ENCODE data around the gene UBL4A.

UBL4A gene
- 13.0 to 18.5 (median 15.7) reads per million in 4 donors for total RNA-seq

DNA sequence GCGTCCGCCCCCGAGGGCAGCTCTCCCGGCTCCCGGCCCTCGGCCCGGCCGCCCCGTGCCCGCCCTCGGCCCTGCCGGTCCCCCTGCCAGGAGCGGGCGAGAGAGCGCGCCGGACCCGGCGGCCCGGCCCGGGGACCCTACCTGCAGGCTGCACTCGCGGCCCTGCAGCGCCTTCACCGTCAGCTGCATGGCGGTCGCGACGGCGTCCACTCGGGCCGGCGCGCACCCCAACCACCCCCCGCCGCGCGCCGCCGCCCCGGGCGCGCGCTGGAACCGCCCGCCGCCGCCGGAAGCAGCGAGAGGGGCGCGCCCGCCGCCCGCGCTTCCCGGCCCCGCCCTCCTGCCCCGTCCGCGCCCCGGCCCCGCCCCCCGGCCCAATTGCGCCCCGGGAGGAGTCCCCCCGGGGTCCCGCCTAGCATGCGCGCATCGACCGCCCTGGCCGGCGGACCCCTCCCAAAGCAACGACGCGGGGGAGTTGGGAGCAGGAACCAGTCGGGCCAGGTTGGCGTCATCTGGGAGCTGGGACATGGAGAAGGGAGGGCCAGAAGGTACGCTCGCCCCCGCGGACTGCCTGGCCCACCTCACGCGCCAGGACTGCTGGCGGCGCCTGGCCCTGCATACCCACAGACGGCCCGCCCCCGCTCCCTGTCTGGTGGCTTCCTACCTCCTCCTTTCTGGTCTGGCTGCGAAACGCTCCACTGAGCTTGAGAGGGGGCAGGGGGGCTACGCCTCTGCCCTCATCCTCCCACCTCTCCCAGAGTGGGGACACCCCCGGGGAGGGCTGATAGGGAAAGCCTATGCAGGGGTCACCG, at the start of gene UBL4A:
TSS of gene UBL4A (minus strand) at position 220 of the 812 bp plus-strand sequence. CDS start at position 189, 31 bp downstream.
- DNase-seq: peak; percentile 25 to 63 (median 36)

DNA sequence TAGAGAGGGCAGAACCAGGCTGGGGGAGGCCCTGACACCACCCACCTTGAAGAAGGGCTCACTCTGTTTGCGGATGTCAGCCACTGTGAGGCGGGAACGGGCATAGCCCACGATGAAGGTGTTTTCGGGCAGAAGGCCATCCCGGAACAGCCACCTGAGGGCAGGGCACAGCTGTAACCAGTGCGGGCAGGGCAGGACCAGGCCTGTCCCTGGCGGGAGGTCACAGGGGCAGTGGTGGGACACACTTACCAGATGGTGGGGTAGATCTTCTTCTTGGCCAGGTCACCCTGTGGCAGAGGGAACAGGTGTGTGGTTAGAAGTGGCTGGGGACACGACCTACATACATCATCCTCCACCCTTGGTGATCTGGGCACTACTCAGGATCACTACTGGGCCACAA, 49.5 kb upstream of the UBL4A start:
- DNase-seq: no peak

- peak; percentile 69 to 86 (median 82) for DNase-seq
Measured at GRCh38 chrX:154534526-154535322, 48.3 kb upstream of the UBL4A start.

GRCh38 chrX:154532690-154533089, 46.3 kb upstream of the UBL4A start:
- DNase-seq: no peak

DNA sequence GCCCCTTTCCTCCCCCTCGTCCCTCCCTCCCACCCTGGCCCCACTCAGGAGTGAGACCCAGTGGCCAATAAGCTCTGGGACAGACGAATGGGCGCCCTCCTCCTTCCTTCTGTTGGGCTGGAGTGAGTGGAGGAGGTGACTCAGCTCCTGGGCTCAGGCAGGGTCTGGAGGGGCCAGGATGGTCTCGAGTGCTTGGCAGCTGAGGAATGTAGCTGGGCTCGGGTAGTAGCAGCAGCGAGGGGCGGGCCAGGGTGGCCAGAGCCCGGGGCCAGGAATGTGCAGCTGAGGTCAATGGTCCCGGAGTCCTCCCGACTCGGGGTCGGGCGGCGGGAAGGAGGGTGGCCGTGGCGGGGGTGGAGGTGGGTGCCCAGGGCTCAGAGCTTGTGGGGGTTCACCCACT, 45.2 kb upstream of the UBL4A start:
- no peak for DNase-seq

GRCh38 chrX:154530286-154530685, 43.9 kb upstream of the UBL4A start:
- DNase-seq: no peak

GRCh38 chrX:154529206-154529612, 42.8 kb upstream of the UBL4A start:
- DNase-seq: no peak

DNA sequence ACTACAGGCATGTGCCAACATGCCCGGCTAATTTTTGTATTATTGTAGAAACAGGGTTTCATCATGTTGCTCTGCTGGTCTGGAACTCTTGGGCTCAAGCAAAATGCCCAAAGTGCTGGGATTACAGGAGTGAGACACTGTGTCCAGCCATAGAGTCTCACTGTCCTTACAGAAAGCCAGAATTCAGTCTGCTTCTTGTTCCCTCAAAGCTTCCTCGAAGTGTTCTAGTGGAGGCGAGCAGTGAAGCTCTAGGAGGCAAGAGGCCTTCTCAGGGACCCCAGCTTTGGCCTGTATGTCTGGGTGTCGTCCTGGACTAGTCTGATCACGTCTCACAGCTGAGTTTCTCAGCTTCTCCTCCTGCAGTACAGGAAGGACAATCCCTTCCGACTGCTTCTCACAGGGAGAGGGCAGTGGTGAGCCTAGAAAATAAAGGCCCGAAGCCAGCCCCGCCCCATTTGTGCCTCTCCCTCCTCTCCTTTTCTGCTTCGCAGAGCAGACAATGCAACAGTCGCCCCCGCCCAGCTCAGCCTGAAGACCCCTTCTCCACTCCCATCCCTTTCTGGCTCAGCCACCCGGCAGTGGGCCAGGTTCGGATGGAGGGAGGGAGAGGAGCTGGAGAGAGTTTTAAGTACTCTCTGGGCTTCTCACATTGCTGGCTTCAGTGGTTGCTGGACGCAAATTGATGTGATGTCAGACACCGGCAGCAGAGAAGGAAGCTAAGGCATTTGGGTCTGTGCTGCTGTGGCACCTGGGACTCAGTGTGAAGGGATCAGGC, 40.7 kb upstream of the UBL4A start:
- DNase-seq: peak in 4 of 5 donors; percentile 30 to 67 (median 40)

DNA sequence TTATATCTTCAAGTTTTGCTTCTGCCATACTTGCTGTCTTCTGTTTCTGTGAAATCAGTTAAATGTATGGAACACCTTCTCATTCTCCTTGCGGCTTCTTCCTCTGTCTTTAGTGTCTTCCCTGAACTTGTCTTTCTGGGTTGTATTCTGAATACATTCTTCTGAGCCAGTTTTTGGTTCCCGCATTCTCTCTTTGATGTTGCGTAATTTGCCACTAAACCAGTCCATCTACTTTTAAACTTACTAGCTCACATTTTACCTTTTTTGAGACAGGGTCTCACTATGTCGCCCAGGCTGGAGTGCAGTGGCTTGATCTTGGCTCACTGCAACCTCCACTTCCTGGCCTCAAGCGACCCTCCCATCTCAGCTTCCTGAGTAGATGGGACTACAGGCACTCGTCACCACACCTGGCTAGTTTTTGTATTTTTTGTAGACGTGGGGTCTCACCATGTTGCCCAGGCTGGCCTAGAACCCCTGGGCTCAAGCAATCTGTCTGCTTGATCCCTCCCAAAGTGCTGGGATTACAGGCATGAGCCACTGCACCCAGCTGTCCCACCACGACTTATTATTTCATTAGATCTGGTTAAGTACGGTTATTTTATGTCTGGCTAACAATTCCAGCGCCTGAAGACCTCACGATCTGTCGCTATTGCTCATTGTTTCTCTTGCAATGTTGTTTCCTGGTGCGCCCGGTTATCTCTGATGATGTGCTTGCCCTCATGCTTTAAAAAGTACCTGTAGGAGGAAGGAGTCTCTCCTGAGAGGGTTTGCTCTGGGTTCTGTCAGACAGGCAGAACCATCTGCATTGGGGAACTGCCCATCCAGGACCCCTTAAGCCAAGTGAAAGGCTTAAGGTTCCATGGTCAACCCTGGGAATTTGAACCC, 39.4 kb upstream of the UBL4A start:
- DNase-seq: no peak

DNA sequence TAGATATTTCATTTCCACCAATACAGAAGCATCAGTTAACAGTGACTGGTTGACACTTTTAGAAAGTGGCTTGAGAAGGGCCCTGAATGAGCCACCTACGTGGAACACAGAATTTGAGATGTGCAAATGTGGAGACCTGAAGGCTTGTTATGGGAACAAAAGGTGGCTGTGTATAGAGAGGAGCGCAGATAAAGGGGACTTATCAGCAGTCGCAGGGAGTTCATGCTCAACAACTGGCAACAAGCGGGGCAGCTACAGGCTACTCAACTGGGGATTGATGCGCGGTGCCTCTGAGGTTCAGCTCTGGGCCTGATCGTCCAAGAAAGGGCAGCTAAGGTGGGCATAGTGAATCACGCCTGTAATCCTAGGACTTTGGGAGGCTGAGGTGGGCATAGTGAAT, 33.0 kb upstream of the UBL4A start:
- DNase-seq: no peak

DNA sequence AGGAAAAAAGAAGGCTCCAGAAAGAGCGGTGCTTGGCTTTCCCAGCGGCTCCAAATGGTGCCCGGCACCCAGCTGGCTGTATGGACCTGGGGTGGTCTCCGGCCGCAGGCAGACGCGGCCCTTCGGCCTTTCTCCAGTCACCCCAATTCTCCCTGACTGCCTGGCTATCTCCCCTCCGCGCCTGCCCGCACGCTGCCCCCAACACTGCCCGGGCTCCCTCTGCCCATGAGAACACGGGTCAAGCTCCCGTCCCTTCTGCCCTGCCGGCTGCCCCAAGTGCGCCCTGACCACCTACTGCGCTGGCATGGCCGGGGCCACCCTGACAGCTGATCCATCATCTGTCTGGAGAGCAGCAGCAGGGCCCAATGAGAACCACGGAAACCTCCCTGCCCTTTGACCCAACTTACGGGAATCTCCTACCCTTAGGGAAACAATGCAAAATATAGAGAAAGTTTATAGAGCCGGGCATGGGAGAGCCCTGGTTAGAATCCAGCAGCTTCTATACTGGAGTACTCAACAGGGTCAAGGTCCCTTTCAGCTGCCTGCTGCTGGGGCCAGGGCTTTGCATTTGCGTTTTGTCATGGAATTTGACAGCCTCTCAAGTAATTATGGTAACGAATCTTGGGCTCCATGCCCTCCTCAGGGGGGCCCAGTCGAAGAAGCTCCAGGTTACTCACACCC, 30.8 kb upstream of the UBL4A start:
- no peak for DNase-seq

GRCh38 chrX:154516656-154517100, 30.3 kb upstream of the UBL4A start:
- no peak for DNase-seq

DNA sequence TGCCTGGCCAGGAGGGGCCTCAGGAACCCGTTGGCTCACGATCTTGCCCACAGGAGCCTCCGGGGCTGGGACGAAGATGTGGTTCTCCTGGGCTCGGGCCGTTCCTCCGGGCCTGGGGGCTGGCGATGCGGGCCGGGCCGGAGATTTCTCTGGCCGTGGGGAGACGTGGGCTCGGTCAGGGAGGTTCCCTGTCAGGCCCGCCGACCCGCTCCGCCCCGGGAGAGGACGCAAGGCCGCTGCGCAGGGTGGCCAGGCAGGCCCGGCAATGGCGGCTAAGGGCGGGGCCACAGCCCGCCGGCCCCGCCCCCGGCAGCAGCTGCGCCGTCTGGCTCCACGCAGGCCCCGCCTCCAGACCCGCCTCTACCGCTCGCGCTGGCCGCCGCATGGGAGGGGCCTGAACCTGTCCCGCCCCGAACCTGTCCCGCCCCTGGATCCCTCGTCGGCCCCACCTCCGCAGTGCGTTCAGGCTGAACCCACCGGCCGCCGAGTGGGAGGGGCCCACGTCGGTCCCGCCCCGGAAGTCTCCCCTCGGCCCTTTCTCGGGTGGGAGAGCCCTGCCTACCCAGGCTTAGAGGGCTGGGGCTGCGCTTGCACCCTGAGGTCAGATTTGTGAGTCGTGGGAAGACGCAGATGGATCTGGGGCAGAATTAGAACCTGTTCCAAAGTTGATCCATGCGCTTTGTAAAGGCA, 29.7 kb upstream of the UBL4A start, which contains the start of gene FAM3A:
TSS of gene FAM3A (minus strand) at position 267 of the 690 bp plus-strand sequence. CDS start 460 bp downstream, outside the sequence.
- peak; percentile 85 to 90 (median 88) for DNase-seq

- DNase-seq: peak in 1 of 5 donors; percentile 24
Measured at GRCh38 chrX:154515090-154515965, 28.9 kb upstream of the UBL4A start.

- DNase-seq: no peak
Measured at GRCh38 chrX:154513716-154514115, 27.3 kb upstream of the UBL4A start.

DNA sequence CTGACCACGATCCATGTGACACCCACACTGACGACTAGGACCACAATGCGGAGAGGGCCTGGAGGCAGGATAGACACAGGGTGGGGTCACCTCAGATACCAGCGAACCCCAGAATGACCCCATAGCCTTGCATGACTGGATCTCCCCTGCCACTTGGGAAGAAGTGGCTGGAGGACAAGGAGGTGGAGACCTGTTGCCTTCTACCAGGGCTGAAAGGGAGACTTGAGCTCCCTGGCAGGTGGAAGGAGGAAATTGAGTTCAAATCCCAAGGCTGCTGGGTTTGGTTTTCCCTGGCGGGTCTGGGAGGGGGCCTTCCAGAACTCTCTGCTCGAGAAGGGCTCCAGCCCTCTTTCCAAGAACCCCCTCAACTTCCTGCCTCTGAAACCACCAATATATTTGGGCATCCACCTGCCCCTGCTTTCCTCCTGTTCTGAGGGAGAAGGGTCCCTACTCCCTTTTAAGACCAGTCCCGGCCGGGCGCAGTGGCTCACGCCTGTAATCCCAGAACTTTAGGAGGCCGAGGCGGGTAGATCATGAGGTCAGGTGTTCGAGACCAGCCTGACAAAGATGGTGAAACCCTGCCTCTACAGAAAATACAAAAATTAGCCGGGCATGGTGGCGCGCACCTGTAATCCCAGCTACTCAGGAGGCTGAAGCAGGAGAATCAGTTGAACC, 26.6 kb upstream of the UBL4A start:
- no peak for DNase-seq

DNA sequence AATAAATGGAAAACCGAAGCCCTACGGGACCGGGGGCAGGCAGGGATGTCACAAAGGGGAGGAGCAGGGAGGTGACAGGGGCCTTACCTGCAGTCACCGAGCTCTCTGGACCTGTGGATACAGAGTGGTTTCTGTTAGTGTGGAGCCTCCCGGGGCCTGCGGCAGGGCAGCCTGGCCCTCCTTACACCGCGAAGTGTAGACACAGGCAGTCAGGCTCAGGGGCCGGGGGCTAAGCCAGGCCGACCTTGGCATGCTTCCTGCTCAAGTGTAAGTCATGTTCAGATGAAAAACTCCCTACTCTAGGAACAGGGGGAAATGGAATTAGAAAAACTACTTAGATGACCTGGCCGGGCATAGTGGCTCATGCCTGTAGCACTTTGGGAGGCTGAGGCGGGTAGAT, 25.3 kb upstream of the UBL4A start:
- no peak for DNase-seq

DNA sequence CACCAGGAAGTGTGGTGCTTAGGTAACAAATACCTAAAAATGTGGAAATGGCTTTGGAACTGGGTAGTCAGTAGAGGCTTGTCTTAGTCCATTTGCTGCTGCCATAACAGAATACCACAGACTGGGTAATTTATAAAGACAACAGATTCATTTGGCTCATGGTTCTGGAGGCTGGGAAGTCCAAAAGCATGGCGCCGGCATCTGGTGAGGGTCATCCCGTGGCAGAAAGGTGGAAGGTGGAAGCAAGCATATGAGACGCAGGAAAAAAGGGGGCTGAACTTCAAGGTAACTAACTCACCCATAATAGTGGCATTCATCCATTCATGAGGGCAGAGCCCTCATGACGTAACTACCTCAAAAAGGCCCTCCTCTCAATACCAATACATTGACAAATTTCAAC, 23.0 kb upstream of the UBL4A start:
- no peak for DNase-seq

GRCh38 chrX:154508384-154508745, 21.9 kb upstream of the UBL4A start:
- DNase-seq: no peak

Data from T-helper 1 cell (primary cell).